ENCODE results near the gene ZCWPW1. TPM values are rescaled to one million over a fixed set of nuclear protein-coding genes. Genes with fewer than 3 reads are reported as not detected.

ZCWPW1 gene
- total RNA-seq (2014; rRNA removed; shearing (Covaris generic)): 4.1 and 10.9 TPM in 2 replicates
- 10.8 and 11.9 TPM in 2 replicates for total RNA-seq (2022)
- Bru-seq, nascent RNA: percentile 48 among the genes with signal in this experiment
- percentile 50 among the genes with signal in this experiment for BruChase-seq, experiment 1, labeled RNA remaining after a 6-hour chase
- BruChase-seq, experiment 2, labeled RNA remaining after a 2-hour chase: percentile 45 among the genes with signal in this experiment
- long read RNA-seq, partial matches to known transcripts: 0 of 9 reads
- long read RNA-seq, other reads (novel, unspliced or antisense): 8 of 9 reads

GRCh38 chr7:100428199-100428966, at the start of gene ZCWPW1:
Gene ZCWPW1 (minus strand): TSS chr7:100428703. CDS start chr7:100420649, 8,054 bp downstream.
- CTCF ChIA-PET (ENCODE audit: unreplicated experiment): no interaction called here
- Histone ChIP-seq H2AFZ (ENCODE audit: low read length) (peak within 1 kb of the TSS; percentile 76), H3K4me1 (ENCODE audit: insufficient read depth, low read length, poor library complexity, severe bottlenecking) (peaks cover 37% of the 10 kb centered on the region)

GRCh38 chr7:100477871-100478267, 49.4 kb upstream of the ZCWPW1 start:
- Histone ChIP-seq H4K20me1 (ENCODE audit: insufficient read depth, low read length) (peaks cover 6% of the 10 kb centered on the region; the same call in 1 of the 2 replicates), H3K27ac (ENCODE audit: low read depth, low read length, poor library complexity, severe bottlenecking) (peak overlapping the region; percentile 75), H3K36me3 (ENCODE audit: insufficient read depth, low read length) (peaks cover 43% of the 10 kb centered on the region), H3K9me3 (ENCODE audit: low read length) (no peaks in the 10 kb centered on the region), H3K4me1 (ENCODE audit: insufficient read depth, low read length, poor library complexity, severe bottlenecking) (peaks cover 43% of the 10 kb centered on the region), H3K79me2 (ENCODE audit: insufficient read depth, low read depth, low read length) (peaks cover 36% of the 10 kb centered on the region), H3K4me3 (ENCODE audit: low read depth, low read length, poor library complexity, severe bottlenecking) (peak overlapping the region; percentile 86), H2AFZ (ENCODE audit: low read length) (no peak overlapping the region), H3K4me2 (ENCODE audit: low read length) (peak overlapping the region; percentile 99), H3K9me2 (ENCODE audit: insufficient read depth, low read length) (no peaks in the 10 kb centered on the region)
- POLR2A ChIA-PET: interaction anchor here (0.5 to 2.5 kb wide), 2 partner anchors 8 to 37 kb away, joined by 3 to 6 read pairs; no protein-coding TSS in a partner anchor
- no peak for DNase-seq (ENCODE audit: low spot score)
- CTCF ChIA-PET (ENCODE audit: unreplicated experiment): interaction anchor here (0.6 kb wide), 1 partner anchor 41 kb away, joined by 3 read pairs; no protein-coding TSS in a partner anchor
- TF ChIP-seq CTCF (conservative IDR thresholded peaks at IDR 0.05; ENCODE audit: low read length): no peak
- TF ChIP-seq EZH2phosphoT487 (IDR thresholded peaks at IDR 0.05; ENCODE audit: borderline replicate concordance, low read depth, low read length): no peak
- intact Hi-C loops (cut with micrococcal nuclease; ENCODE audit: unreplicated experiment): loop anchor here (1.0 to 10.0 kb wide), 5 partner anchors 27 to 214 kb away; partner anchors contain the start of genes AGFG2, GIGYF1 and GNB2
- no TSS peak for BruUV-seq (replicated peaks)

More at GRCh38 chr7:100428199-100428966, at the start of gene ZCWPW1:
- H3K9me3 ChIP-seq (ENCODE audit: low read length): no peaks in the 10 kb centered on the region
- peak; percentile 94 for DNase-seq (ENCODE audit: low spot score)
- BruUV-seq (replicated peaks): TSS peak; percentile 81
- peaks cover 9% of the 10 kb centered on the region; the same call in 1 of the 2 replicates for H4K20me1 ChIP-seq (ENCODE audit: insufficient read depth, low read length)
- peak within 1 kb of the TSS; percentile 96 for H3K4me2 ChIP-seq (ENCODE audit: low read length)
- peaks cover 34% of the 10 kb centered on the region for H3K79me2 ChIP-seq (ENCODE audit: insufficient read depth, low read depth, low read length)
- intact Hi-C loops (cut with micrococcal nuclease; ENCODE audit: unreplicated experiment): no loop called here
- peak within 1 kb of the TSS; percentile 93 for H3K27ac ChIP-seq (ENCODE audit: low read depth, low read length, poor library complexity, severe bottlenecking)
- H3K36me3 ChIP-seq (ENCODE audit: insufficient read depth, low read length): peaks cover 32% of the 10 kb centered on the region
- peak within 1 kb of the TSS; percentile 91 for H3K4me3 ChIP-seq (ENCODE audit: low read depth, low read length, poor library complexity, severe bottlenecking)
- TF ChIP-seq EZH2phosphoT487 (IDR thresholded peaks at IDR 0.05; ENCODE audit: borderline replicate concordance, low read depth, low read length): no peak
- TF ChIP-seq CTCF (conservative IDR thresholded peaks at IDR 0.05; ENCODE audit: low read length): no peak
- POLR2A ChIA-PET: interaction anchor here (0.6 to 2.0 kb wide), 17 partner anchors 9 to 784 kb away, joined by 3 to 8 read pairs (median 4); no protein-coding TSS in a partner anchor
- H3K9me2 ChIP-seq (ENCODE audit: insufficient read depth, low read length): no peaks in the 10 kb centered on the region
